Mesenchymal stem cell (in vitro differentiated cells and primary cell): Measurements from ENCODE around the gene PSMG3.
A peak's percentile ranks its signal among the peaks of the same experiment; 100 is the strongest.

ENCODE experiments used
- DNase-seq: peaks from one replicate; pipeline ENCODE4 v3.0.0-alpha.2; 2013
- H2AFZ ChIP-seq: one replicate; pipeline ENCODE4 v1.6.1; 2013; ENCODE audit warnings: low read depth, mild to moderate bottlenecking, control low read depth, inconsistent platforms, low read length, moderate library complexity
- H2AK5ac ChIP-seq: 2 replicates; pipeline ENCODE4 v1.6.1; 2013; ENCODE audit warnings: low read length, moderate library complexity, mild to moderate bottlenecking, inconsistent platforms; ENCODE audit not compliant: severe bottlenecking
- H2BK120ac ChIP-seq: one replicate; pipeline ENCODE4 v1.6.1; 2013; ENCODE audit warnings: low read depth, mild to moderate bottlenecking, inconsistent platforms, low read length, moderate library complexity
- H2BK12ac ChIP-seq, 2 experiments: one replicate each; pipeline ENCODE4 v1.6.1; 2013; ENCODE audit warnings: inconsistent platforms in 2 of 2, low read length in 2 of 2, mild to moderate bottlenecking in 2 of 2, moderate library complexity in 2 of 2, control low read depth in 1 of 2
- H2BK15ac ChIP-seq: one replicate; pipeline ENCODE4 v1.6.1; 2013; ENCODE audit warnings: mild to moderate bottlenecking, low read depth, inconsistent platforms; ENCODE audit not compliant: poor library complexity, severe bottlenecking
- H2BK5ac ChIP-seq: 2 replicates; pipeline ENCODE4 v1.6.1; 2013; ENCODE audit warnings: low read depth, mild to moderate bottlenecking, low read length, control low read depth, inconsistent platforms; ENCODE audit not compliant: poor library complexity, severe bottlenecking
- H3K14ac ChIP-seq, 2 experiments: one replicate each; pipeline ENCODE4 v1.6.1; 2013; ENCODE audit warnings: inconsistent platforms in 2 of 2, low read length in 2 of 2, control low read depth in 1 of 2, mild to moderate bottlenecking in 1 of 2, moderate library complexity in 1 of 2
- H3K18ac ChIP-seq, 2 experiments: one replicate each; pipeline ENCODE4 v1.6.1; 2013; ENCODE audit warnings: inconsistent platforms in 2 of 2, low read length in 2 of 2, control low read depth in 1 of 2, low read depth in 1 of 2, mild to moderate bottlenecking in 1 of 2
- H3K23ac ChIP-seq, 2 experiments: one replicate each; pipeline ENCODE4 v1.6.1; 2013; ENCODE audit warnings: inconsistent platforms in 2 of 2, low read length in 2 of 2, mild to moderate bottlenecking in 2 of 2, moderate library complexity in 2 of 2, control low read depth in 1 of 2
- H3K27ac ChIP-seq: 2 replicates; pipeline ENCODE4 v1.5.1; 2013; ENCODE audit warnings: mild to moderate bottlenecking, moderate library complexity, low read length, control low read depth, inconsistent platforms; ENCODE audit not compliant: poor library complexity, severe bottlenecking
- H3K27me3 ChIP-seq, 2 experiments: 2 replicates each; pipeline versions ENCODE4 v1.6.1 to v1.7.0; 2013; ENCODE audit warnings: low read length in 2 of 2, mild to moderate bottlenecking in 2 of 2, moderate library complexity in 2 of 2, control low read depth in 1 of 2, inconsistent platforms in 1 of 2; ENCODE audit not compliant: control insufficient read depth in 1 of 2, insufficient read depth in 1 of 2
- H3K36me3 ChIP-seq, 2 experiments: 2 replicates each; pipeline versions ENCODE4 v1.6.1 to v1.7.0; 2013; ENCODE audit warnings: low read length in 2 of 2, control low read depth in 1 of 2, inconsistent platforms in 1 of 2, low read depth in 1 of 2, mild to moderate bottlenecking in 1 of 2; ENCODE audit not compliant: insufficient read depth in 2 of 2, control insufficient read depth in 1 of 2
- H3K4ac ChIP-seq, 2 experiments: one replicate each; pipeline ENCODE4 v1.6.1; 2013; ENCODE audit warnings: inconsistent platforms in 2 of 2, low read length in 2 of 2, mild to moderate bottlenecking in 2 of 2, moderate library complexity in 2 of 2, control low read depth in 1 of 2, low read depth in 1 of 2
- H3K4me1 ChIP-seq: 2 replicates; pipeline ENCODE4 v1.6.1; 2013; ENCODE audit warnings: low read depth, low read length, control low read depth; ENCODE audit not compliant: control insufficient read depth, insufficient read depth
- H3K4me2 ChIP-seq: 2 replicates; pipeline ENCODE4 v1.6.1; 2013; ENCODE audit warnings: low read length, mild to moderate bottlenecking, inconsistent platforms; ENCODE audit not compliant: poor library complexity, severe bottlenecking
- H3K4me3 ChIP-seq, 2 experiments: 2 replicates each; pipeline versions ENCODE4 v1.5.1 to v1.7.0; 2013; ENCODE audit warnings: low read length in 2 of 2, mild to moderate bottlenecking in 2 of 2, control low read depth in 1 of 2, low read depth in 1 of 2; ENCODE audit not compliant: insufficient read depth in 1 of 2
- H3K79me1 ChIP-seq: replicated peaks from 2 replicates; pipeline ENCODE4 v1.6.1; 2013; ENCODE audit warnings: mild to moderate bottlenecking, control low read depth, low read length, inconsistent platforms; ENCODE audit not compliant: poor library complexity, severe bottlenecking
- H3K9ac ChIP-seq: 2 replicates; pipeline ENCODE4 v1.7.0; 2013; ENCODE audit warnings: mild to moderate bottlenecking, low read length, moderate library complexity
- H3K9me3 ChIP-seq: 2 replicates; pipeline ENCODE4 v1.7.0; 2013; ENCODE audit warnings: mild to moderate bottlenecking, low read length; ENCODE audit not compliant: control insufficient read depth
- H4K8ac ChIP-seq: one replicate; pipeline ENCODE4 v1.6.1; 2013; ENCODE audit warnings: inconsistent platforms, mild to moderate bottlenecking, low read length, moderate library complexity
- H4K91ac ChIP-seq: one replicate; pipeline ENCODE4 v1.6.1; 2013; ENCODE audit warnings: mild to moderate bottlenecking, low read length, inconsistent platforms
- WGBS: methylation state at CpG from one replicate; pipeline ENCODE4 v1.1.7; 2013; ENCODE audit warnings: mixed read lengths; 5-methylcytosine and 5-hydroxymethylcytosine counted together

The PSMG3 gene

DNA sequence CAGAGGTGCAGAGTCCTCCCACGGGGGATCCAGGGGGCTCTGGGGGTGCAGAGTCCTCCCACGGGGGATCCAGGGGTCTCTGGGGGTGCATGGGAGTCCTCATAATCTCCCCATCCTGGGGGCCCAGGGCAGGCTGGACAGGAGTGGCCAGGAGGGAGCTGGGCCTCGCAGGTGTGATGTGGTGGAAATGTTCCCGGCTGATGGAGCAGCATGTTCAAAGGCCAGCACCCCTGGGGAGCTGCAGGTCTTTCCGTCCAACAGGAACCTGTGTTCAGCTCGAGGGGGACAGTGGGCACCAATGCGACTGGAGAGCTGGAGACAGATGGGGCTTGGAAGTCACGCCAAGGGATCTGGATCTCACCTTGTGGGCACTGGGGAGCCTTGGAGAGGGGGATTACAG is 38.5 kb upstream of the PSMG3 start:
- H2BK12ac ChIP-seq = no peak overlapping the region
- H2AFZ ChIP-seq = no peak overlapping the region
- H2AK5ac ChIP-seq = no peak overlapping the region
- no peak overlapping the region for H3K9ac ChIP-seq
- no peak overlapping the region for H2BK120ac ChIP-seq
- no peaks in the 10 kb centered on the region for H3K79me1 ChIP-seq
- no peaks in the 10 kb centered on the region for H3K9me3 ChIP-seq
- H4K8ac ChIP-seq = no peak overlapping the region
- H3K36me3 ChIP-seq = no peaks in the 10 kb centered on the region
- H4K91ac ChIP-seq = no peak overlapping the region
- peaks cover 11 to 62% of the 10 kb centered on the region in 2 experiments for H3K27me3 ChIP-seq
- H3K4ac ChIP-seq = no peak overlapping the region
- no peak overlapping the region for H2BK5ac ChIP-seq
- no peak overlapping the region for H3K14ac ChIP-seq
- H3K4me2 ChIP-seq = no peak overlapping the region
- H3K4me1 ChIP-seq = peaks cover 9% of the 10 kb centered on the region
- 84% methylated on average over 8 of the region's 8 CpGs for WGBS
- DNase-seq = no peak
- H3K27ac ChIP-seq = no peak overlapping the region
- H2BK15ac ChIP-seq = no peak overlapping the region
- H3K4me3 ChIP-seq = no peak overlapping the region
- H3K23ac ChIP-seq = no peak overlapping the region
- H3K18ac ChIP-seq = no peak overlapping the region

DNA sequence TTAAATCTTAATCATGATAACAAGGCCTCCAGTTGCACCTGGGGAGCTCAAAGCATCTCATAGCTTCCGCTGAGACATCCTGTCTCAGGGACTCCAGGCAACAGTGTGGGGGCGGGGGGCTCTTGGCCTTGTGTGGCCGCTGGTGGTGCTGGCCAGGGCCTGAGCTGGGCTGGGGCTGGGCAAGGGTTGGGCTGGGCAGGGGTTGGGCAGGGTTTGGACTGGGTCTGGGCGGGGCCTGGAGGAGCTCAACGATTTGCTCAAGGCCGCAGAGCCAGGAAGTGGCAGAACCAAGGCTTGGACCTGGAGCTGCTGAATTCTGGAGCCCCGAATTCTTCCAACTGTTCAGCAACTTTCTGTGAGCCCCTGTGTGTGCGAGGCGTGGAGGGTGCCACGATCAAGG is 37.9 kb upstream of the PSMG3 start:
- no peak overlapping the region for H3K4me2 ChIP-seq
- no peaks in the 10 kb centered on the region for H3K36me3 ChIP-seq
- H3K27ac ChIP-seq = no peak overlapping the region
- no peaks in the 10 kb centered on the region for H3K79me1 ChIP-seq
- H2AK5ac ChIP-seq = no peak overlapping the region
- H3K14ac ChIP-seq = no peak overlapping the region
- no peak for DNase-seq
- H3K18ac ChIP-seq = no peak overlapping the region
- no peak overlapping the region for H4K91ac ChIP-seq
- no peak overlapping the region for H4K8ac ChIP-seq
- WGBS = 73% methylated on average over 10 of the region's 10 CpGs
- H3K4ac ChIP-seq = no peak overlapping the region
- peak overlapping the region in 1 of 2 experiments; percentile 26 for H3K4me3 ChIP-seq
- H3K9ac ChIP-seq = no peak overlapping the region
- no peak overlapping the region for H2BK5ac ChIP-seq
- H2BK120ac ChIP-seq = no peak overlapping the region
- H3K9me3 ChIP-seq = no peaks in the 10 kb centered on the region
- no peak overlapping the region for H3K23ac ChIP-seq
- H3K27me3 ChIP-seq = peaks cover 12 to 69% of the 10 kb centered on the region in 2 experiments
- no peak overlapping the region for H2BK15ac ChIP-seq
- peaks cover 9% of the 10 kb centered on the region for H3K4me1 ChIP-seq
- H2BK12ac ChIP-seq = no peak overlapping the region
- no peak overlapping the region for H2AFZ ChIP-seq

- Histone ChIP-seq H3K9ac (no peak overlapping the region), H2AK5ac (no peak overlapping the region)
These were observed 37.2 kb upstream of the PSMG3 start for GRCh38 chr7:1607001-1607400.

DNA sequence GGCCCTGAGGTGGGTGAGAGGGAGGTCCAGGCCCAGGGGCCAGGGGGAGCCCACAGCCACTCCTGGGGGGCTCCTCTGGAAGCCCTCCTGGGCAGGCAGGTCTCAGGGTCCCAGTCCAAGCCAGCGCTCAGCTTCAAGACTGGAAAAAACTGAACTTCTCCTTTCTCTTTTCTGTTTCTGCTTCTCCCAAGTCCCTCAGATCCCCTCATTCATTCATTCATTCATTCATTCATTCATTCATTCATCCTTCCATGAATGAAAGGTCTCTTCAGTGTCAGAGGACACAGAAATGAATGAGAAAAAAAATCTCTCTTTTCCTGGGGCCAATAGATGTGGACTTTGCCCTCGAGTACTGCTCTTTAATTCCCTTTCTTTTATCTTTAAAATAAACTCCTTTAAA is 34.6 kb upstream of the PSMG3 start:
- Histone ChIP-seq H3K9me3 (no peaks in the 10 kb centered on the region), H3K9ac (no peak overlapping the region), H3K36me3 (no peaks in the 10 kb centered on the region), H3K4me3 (no peak overlapping the region), H2BK12ac (no peak overlapping the region), H3K23ac (no peak overlapping the region), H3K27ac (no peak overlapping the region), H4K91ac (no peak overlapping the region), H3K27me3 (peaks cover 37 to 87% of the 10 kb centered on the region in 2 experiments), H3K4me1 (no peaks in the 10 kb centered on the region), H3K79me1 (no peaks in the 10 kb centered on the region), H2BK5ac (no peak overlapping the region), H4K8ac (no peak overlapping the region), H3K14ac (no peak overlapping the region), H2BK120ac (no peak overlapping the region), H2AK5ac (no peak overlapping the region), H2AFZ (no peak overlapping the region), H3K4me2 (no peak overlapping the region), H2BK15ac (no peak overlapping the region), H3K18ac (no peak overlapping the region), H3K4ac (no peak overlapping the region)
- DNase-seq = no peak
- 93% methylated on average over 2 of the region's 2 CpGs for WGBS

More at GRCh38 chr7:1607001-1607400, 37.2 kb upstream of the PSMG3 start:
- Histone ChIP-seq H2BK120ac (no peak overlapping the region), H3K4ac (no peak overlapping the region), H4K91ac (no peak overlapping the region), H2AFZ (no peak overlapping the region), H2BK12ac (no peak overlapping the region), H3K9me3 (no peaks in the 10 kb centered on the region), H3K4me2 (no peak overlapping the region), H3K79me1 (no peaks in the 10 kb centered on the region), H3K27me3 (peaks cover 16 to 73% of the 10 kb centered on the region in 2 experiments), H3K4me1 (peaks cover 9% of the 10 kb centered on the region), H2BK15ac (no peak overlapping the region), H3K27ac (no peak overlapping the region), H3K4me3 (no peak overlapping the region), H3K23ac (no peak overlapping the region), H4K8ac (no peak overlapping the region), H3K36me3 (no peaks in the 10 kb centered on the region), H3K18ac (no peak overlapping the region), H2BK5ac (no peak overlapping the region), H3K14ac (no peak overlapping the region)
- whole genome bisulfite sequencing = 70% methylated on average over 7 of the region's 7 CpGs
- no peak for DNase-seq
